Measurements from ENCODE around the gene EFCAB10.

- TF ChIP-seq SP1 (IDR thresholded peaks at IDR 0.05) (no peak), SP1 (CRISPR knock-in tag; IDR thresholded peaks at IDR 0.05) (no peak), CTCF (CRISPR knock-in tag; IDR thresholded peaks at IDR 0.05) (peak; percentile 84), JUND (CRISPR knock-in tag; IDR thresholded peaks at IDR 0.05) (no peak), POLR2A (IDR thresholded peaks at IDR 0.05; ENCODE audit: insufficient read depth in 1 of 2, low read depth in 2 of 2, low read length in 2 of 2) (no peak), ZNF607 (CRISPR knock-in tag; IDR thresholded peaks at IDR 0.05; ENCODE audit: borderline replicate concordance) (no peak), ZNF24 (IDR thresholded peaks at IDR 0.05) (no peak), POLR2AphosphoS5 (IDR thresholded peaks at IDR 0.05; ENCODE audit: low read depth, low read length) (no peak), GTF2F1 (IDR thresholded peaks at IDR 0.05; ENCODE audit: low read length) (no peak)
These were observed 8.2 kb upstream of the EFCAB10 start for GRCh38 chr7:105589356-105590077.
